ENCODE results near the gene ITGA8.

DNA sequence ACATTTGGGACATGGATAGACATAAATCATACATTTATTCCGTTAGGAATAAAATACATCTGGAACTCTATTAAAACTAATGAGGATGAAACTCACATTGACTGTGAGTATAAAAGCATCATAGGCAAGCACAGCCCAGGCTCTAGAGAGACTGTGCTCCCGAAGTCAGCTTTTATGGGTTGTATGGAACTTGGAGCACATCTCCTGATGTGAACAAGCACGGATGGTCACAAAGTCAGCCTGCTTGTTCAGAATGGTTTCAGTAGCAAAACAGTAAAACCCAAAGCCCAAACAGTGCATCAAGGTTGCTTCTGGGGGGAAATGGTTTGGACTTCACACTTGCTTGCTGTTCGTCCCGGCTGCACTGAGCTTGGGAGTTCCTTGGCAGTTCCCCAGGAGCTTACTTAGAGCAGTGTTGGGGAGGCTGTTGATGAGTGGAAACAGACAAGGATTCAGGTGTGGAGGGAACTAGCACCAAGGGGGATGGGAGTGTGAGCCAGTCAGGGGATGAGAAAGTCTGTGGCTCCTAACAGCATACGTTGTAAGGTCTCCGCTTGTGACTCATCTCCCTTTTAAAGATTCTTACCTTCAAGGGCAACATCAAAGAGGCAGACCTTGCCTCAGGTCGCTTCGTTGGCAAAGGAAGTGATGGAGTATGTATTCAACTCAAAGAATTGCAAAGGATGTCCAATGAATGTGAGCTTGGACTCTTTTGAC is 19.7 kb upstream of the ITGA8 start:
- TF ChIP-seq POLR2A (IDR thresholded peaks at IDR 0.05; ENCODE audit: low read depth, low read length) (no peak), CTCF (conservative IDR thresholded peaks at IDR 0.05; ENCODE audit: low read depth, low read length) (no peak), USF2 (IDR thresholded peaks at IDR 0.05; ENCODE audit: low read depth, low read length) (no peak), NFE2L2 (IDR thresholded peaks at IDR 0.05; ENCODE audit: low read depth, low read length) (no peak), CEBPB (IDR thresholded peaks at IDR 0.05; ENCODE audit: low read depth, low read length) (no peak), BHLHE40 (IDR thresholded peaks at IDR 0.05; ENCODE audit: low read depth, low read length) (no peak), RAD21 (IDR thresholded peaks at IDR 0.05; ENCODE audit: low read length) (no peak), RCOR1 (IDR thresholded peaks at IDR 0.05; ENCODE audit: insufficient replicate concordance, low read length) (no peak), MAZ (IDR thresholded peaks at IDR 0.05; ENCODE audit: borderline replicate concordance, low read depth, low read length) (no peak), CHD1 (IDR thresholded peaks at IDR 0.05; ENCODE audit: low read depth, low read length) (no peak)
